T-helper 9 cell (primary cell): ENCODE data around the gene SLC44A5.
"Not testable (repeated sequence)": the region's sequence is repeated elsewhere in the genome, so short reads cannot be mapped to it uniquely, and the experiment has no call there.

ENCODE experiments used
- DNase-seq: peaks from one replicate; pipeline ENCODE4 v3.0.0-alpha.2; 2020

The SLC44A5 gene

DNA sequence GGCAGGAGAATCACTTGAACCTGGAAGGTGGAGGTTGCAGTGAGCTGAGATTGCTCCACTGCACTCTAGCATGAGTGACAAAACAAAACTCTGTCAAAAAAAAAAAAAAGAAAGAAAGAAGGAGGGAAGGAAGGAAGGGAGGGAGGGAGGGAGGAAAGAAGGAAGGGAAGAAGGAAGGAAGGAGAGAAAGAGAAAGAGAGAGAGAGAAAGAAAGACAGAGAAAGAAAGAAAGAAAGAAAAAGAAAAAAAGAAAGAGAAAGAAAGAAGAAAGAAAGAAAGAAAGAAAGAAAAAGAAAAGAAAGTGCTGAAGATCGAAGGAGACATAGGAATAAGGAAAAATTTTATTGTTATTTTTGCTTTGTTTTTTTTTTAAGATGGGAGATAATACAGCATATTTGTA is 166.7 kb downstream of the SLC44A5 start:
- no peak for DNase-seq

DNA sequence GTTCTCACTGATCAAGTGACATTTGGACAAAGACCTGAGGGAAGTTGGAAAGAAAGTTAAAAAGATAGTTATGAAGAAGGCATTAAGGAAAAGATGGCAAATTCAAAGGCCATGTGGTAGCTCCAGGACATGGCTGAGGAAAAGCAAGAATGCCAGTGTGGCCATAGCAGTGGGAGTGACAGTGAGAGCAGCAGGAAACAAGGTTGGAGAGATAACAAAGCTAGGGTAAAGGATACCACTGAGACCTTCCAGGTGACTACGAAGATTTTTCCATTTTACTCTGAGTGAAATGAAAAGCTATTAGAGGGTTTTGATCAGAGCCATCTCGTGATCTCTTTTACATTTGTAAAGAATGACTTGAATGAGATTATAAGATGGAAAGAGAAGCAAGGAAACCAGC is 170.6 kb downstream of the SLC44A5 start:
- DNase-seq = no peak

DNA sequence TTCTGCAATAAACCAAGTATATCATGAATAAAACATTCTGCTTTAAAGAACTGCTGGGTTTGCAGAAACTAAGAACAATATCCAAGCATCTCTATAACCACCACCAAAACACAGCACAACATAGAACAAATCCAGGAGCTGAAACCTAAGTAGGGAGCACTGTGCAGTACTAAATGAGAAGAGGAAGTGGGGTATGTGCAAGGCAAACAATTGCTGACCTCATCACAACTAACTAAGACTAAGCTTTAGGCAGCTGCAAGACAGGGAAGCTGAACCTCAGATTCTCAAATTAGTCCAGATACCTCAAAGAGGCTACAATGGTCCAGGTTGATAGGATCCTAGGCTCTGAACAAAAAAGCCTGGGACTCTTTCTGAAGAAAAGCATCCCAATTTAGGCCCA is 172.6 kb downstream of the SLC44A5 start:
- DNase-seq = no peak

DNA sequence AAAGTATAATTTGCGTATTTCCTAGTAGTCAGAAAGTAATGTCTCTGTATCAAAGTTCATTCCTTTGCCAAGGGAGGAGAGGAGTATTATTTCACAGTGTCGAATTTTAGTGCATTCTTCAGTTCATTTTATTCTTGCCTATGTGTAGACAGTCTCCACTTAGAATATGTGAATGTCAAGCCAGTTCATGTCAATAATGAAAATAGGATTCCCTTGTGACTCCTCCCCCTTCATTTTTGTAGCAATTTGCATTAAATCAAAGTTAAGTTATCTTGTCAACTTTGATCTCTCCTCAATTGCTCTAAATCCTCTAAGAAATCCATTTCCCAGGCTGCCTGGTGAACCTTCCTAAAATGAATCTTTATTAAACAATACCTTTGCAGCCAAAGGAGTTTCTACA is 179.1 kb downstream of the SLC44A5 start:
- no peak for DNase-seq

DNA sequence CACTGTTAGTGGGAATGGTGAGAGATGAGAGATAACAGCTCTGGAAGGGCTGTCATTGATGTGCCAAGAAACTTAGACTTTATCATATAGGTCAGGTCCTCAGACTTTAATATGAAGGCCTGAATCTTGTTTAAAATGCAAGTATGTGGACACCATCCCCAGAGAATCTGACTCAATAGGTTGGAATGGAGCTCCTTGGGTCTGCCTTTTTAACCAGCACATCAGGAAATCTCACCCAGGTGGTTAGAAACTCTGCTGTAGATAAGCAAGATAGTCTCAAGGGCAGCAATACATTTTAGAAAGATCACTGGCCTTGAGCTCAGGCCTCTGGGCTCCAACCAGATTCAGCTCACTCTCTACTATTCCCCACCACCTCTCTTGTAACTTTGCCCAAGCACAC is 180.4 kb downstream of the SLC44A5 start:
- DNase-seq = no peak

DNA sequence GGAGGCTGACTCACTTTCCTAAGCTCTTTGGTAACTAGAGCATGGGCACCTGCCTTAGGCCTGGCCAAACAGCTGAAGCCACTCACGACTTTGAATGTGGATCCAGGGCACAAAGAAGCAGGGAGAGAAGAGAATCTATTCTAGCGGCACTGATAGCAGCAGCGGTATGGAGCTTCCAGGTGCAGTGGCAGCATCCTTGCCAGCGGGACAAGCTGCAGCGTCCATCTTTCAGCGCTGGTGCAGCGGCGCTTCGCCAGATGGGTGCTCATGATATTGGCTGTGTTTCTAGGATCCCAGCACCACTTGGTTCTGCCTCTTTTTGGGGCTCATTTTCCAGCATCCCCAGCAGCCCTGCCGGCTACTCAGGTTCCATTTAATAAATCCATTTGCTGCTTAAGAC is 184.2 kb downstream of the SLC44A5 start:
- no peak for DNase-seq

DNA sequence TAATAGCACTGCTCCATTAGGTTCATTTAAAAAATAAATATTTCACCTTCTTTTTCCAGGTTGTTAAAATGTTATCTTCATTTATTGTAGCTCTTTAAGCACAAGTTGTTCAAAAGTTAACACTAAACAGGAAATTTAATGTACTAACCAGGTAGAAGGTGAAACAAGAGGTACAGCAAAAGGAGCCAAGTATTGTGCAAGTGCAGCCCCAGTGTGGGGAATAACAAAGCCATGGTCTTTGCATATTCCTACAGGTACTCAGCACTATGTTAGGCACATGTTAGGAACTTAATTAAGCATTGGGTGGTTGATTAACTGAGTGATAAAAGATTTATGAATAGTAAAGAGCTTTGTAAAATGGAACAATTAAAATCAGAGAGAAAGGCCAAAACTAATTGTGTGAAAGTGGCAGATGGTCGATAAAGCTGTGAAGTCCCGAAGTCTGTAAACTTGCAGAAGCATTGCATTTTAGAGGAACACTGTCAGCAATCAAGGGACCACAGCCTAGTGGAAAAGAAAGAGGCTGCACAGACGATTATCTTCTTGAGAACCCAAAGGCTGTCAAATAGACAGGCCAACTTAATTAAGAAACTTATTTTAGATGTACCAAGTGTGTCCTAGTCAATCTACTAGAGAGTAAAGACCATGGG is 185.8 kb downstream of the SLC44A5 start:
- DNase-seq = no peak

DNA sequence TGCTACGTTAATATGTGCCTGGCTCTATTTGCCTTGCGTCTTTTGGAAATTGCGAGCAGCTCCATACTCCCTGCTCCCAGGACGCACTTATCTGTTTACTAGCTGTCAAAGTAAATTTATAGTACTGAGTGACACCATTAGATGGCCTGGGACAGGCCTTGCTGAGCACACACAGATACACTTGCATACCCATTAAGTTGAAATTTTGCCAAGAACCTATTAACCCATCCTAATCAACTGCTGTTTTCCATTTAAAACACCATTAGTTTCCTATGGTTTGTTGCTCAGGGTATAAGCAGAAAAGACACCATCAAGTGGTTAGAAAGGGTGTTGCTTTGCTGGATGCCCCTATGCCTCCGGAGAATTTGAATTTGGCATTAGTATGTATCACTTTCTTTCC is 187.3 kb downstream of the SLC44A5 start:
- DNase-seq = no peak

DNA sequence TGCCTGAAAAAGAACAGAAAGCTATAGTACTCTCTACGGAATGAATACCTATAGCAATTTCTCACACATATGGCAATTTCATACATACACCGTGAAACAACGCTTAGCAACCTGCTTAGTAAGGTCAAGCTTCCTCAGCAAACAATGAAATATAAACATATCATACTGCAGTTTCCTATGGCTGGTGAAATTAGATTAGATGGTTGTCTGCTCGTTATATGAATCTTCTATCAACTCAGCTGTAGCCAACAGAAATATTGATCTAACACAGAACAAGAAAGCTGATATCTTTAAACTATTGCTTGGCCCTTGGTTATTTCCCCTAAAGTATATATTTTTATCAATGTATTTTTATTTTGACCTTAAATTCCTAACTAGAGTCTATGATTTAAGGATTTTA is 187.8 kb downstream of the SLC44A5 start:
- no peak for DNase-seq

DNA sequence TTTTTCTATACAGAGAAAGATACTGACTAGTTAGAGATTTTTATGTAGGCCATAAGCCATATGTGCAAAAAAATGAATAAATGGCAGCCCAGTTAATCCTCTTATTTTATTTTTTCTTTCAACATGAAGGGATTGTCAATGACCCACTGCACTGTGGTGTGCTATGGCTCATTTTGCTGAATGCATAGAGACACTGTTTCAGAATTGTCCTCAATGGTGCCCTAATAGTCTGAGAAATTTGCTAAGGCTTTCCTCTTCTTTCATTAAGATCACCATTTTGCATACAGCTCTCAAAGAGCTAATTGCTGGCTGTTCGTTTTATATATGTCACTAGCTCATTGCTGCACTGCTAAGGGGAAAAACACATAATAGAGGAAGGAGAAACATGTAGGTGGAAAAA is 189.5 kb downstream of the SLC44A5 start:
- DNase-seq = no peak

DNA sequence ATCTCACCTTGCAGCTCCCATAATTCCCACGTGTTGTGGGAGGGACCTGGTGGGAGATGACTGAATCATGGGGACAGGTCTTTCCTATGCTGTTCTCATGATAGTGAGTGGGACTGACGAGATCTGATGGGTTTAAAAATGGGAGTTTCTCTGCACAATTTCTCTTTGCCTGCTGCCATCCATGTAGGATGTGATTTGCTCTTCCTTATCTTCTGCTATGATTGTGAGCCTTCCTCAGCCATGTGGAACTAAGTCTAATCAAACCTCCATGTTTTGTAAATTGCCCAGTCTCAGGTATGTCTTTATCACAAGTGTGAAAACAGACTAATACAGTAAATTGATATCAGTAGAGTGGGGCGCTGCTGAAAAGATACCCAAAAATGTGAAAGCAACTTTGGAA is 195.7 kb downstream of the SLC44A5 start:
- no peak for DNase-seq

DNA sequence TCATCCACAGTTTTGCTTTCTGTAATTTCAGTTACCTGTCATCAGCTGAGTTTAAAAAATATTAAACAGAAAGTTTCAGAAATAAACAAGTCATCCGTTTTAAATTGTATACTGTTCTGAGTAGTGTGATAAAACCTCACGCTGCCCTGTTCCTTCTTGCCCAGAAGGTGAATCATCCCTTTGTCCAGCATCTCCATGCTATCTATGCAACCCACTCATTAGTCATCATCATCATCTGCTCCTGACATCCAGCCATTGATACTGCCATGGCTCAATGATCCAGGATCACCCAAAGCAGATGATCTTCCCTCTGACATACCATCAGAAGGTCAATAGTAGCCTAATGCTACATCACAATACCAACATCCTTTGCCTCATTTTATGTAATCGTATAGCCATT is 198.3 kb downstream of the SLC44A5 start:
- no peak for DNase-seq

DNA sequence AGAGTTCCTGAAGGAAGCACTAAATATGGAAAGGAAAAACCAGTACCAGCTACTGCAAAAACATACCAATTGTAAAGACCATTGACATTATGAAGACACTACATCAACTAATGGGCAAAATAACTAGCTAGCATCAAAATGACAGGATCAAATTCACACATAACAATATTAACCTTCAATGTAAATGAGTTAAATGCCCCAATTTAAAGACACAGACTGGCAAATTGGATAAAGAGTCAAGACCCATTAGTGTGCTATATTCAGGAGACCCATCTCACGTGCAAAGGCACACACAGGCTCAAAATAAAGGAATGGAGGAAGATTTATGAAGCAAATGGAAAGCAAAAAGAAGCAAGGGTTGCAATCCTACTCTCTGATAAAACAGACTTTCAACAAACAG is 206.2 kb downstream of the SLC44A5 start:
- not testable (repeated sequence) for DNase-seq

DNA sequence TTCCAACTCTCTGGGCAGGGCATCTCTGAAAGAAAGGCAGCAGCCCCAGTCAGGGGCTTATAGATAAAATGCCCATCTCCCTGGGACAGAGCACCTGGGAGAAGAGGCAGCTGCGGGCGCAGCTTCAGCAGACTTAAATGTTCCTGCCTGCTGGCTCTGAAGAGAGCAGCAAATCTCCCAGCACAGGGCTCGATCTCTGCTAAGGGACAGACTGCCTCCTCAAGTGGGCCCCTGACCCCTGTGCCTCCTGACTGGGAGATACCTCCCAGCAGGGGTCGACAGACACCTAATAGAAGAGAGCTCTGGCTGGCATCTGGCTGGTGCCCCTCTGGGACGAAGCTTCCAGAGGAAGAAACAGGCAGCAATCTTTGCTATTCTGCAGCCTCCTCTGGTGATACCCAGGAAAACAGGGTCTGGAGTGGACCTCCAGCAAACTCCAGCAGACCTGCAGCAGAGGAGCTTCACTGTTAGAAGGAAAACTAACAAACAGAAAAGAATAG is 207.7 kb downstream of the SLC44A5 start:
- not testable (repeated sequence) for DNase-seq

DNA sequence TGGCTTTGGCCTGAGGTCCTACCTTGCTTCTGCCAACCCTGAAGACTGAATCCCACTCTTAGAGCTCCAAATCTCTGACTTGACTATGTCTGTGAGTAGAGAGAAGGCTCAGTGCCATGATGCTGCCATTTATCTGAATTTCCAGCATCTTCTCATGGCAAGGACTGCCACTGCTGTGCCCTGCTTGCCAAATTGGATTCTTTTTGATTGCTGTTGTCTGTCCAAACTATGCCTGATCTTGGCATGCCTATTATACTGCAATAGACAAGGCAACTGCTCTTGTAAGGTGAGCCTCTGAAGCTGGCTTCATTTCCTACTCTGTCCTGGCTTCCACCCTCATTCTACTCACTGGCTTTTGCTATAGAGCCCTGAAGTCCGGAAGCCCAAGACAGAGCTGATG is 210.2 kb downstream of the SLC44A5 start:
- no peak for DNase-seq

DNA sequence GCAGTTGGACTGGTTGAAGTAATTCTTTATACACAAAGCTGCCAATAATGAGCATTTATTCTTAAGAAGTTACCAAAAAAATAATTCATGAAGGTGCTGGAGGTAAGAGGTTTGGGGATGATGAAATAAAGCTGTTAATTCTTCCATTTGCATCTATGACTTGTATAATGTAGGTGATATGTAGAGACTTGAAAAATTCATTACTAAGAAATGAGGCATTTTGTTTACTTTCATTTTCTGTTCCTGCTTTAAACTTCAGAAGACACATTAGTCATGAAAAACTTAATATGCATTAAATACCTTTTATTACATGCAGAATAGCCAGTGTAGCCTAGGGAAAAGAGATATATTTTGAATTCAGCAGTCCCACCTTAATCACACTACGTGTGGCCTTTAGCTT is 214.2 kb downstream of the SLC44A5 start:
- DNase-seq = no peak

DNA sequence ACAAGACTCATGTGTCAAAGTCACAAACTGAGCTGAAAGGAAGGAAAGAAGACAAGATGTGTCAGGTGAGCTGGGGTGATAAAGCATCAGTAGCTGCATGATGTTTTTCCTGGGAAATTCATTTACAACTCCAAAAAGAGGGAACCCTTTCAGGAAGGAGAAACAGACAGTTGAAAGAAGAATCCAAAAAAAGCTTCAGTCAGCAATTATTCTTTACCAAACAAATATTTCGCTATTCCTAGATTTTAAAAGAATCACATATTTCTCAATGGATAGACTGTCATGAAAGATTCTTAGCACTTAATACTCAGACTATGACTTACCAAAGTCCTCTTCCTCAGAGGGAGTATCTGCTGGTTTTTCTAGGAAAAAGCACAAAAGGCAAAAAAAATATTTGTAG is 214.7 kb downstream of the SLC44A5 start:
- DNase-seq = no peak

DNA sequence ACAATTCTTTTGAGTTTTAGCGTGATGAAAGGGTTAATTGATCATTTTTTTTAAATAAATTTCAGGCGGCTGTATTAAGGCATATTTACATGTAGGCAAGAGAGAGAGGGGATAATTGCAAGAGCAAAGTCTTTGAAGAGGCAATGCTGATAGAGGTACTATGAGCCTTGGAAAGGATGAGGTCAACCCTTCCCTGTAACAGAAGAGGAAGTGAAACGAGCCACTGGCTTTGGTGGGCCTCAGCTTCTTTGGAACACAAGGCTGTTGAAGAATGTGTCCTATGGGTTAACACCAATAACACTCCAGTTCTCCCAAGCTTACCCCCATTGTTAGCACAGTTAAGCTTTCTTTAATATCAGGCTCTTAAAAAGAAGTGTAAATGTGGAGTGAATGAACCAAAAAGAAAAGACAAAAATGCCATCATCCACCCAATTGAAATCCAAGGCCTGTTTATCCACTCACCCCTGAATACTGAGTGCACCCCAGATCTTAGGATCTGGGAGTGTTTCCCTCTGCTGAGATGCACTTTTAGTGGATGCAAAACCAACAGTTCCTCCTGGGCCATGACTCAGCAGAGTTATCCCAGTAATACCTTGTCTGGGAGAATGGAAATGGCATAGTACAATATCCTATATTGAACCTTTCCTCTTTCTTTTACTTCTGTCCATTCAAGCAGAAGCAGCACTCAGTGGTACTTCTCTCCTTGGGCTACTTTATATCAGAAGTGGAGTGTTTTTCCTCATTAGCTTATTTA is 216.4 kb downstream of the SLC44A5 start:
- no peak for DNase-seq

DNA sequence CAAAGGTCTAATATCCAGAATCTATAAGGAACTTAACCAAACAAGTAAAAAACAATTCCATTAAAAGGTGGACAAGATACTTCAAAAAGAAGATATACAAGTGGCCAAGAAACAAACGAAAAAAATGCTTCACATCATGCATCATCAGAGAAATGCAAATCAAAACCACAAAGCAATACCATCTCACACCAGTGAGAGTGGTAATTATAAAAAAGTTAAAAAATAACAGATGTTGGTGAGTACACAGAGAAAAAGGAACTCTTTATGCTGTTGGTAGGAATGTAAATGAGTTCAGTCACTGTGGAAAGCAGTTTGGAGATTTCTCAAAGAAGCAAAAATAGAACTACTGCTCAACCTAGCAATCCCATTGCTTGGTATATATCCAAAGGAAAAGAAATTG is 218.6 kb downstream of the SLC44A5 start:
- DNase-seq = no peak

DNA sequence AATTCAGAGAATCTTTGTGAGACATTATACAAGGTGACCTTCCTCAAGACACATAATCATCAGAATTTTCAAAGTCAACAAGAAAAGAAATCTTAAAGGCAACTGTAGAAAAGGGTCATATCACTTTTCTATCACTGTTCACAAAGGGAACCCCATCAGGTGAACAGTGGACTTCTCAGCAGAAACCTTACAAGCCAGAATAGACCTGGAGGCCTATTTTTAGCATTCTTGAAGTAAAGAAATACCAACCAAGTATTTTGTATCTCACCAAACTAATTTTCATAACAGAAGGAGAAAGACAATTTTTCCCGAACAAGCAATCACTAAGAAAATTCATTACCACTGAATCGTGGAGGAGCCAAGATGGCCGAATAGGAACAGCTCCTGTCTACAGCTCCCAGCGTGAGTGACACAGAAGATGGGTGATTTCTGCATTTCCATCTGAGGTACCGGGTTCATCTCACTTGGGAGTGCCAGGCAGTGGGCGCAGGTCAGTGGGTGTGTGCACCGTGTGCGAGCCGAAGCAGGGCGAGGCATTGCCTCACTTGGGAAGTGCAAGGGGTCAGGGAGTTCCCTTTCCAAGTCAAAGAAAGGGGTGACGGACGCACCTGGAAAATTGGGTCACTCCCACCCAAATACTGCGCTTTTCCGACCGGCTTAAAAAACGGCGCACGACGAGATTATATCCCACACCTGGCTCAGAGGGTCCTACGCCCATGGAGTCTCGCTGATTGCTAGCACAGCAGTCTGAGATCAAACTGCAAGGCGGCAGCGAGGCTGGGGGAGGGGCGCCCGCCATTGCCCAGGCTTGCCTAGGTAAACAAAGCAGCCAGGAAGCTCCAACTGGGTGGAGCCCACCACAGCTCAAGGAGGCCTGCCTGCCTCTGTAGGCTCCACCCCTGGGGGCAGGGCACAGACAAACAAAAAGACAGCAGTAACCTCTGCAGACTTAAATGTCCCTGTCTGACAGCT is 235.2 kb downstream of the SLC44A5 start:
- DNase-seq = not testable (repeated sequence)

DNA sequence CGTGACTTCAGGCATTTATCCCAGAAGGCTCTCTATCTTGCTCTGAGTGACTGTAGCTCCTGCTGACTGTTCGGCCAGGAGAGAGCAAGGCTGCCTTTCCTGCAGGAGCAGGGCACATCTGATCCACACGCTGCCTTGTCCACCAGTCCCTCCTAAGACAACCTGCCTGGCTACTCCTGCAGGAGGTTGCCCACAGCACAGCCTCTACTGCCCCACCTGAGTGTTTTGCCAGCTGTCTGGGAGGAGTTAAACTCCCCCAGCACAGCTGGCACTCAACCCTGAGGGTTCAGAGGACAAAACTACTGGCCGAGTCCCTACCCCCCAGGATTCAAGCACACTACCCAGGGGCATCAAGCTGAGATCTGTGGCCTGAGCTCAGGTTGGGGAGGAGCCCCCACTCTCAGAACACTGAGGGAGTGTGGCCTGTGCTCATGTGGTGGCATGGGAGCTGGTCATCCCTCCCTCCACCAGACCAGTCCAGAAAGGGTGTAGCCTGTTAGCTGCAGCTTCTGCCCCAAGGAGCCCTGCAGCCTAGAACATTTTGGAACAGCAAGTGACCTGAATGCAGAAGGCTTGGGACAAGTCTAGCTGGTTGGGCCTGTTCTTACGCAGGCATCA is 237.3 kb downstream of the SLC44A5 start:
- DNase-seq = no peak

DNA sequence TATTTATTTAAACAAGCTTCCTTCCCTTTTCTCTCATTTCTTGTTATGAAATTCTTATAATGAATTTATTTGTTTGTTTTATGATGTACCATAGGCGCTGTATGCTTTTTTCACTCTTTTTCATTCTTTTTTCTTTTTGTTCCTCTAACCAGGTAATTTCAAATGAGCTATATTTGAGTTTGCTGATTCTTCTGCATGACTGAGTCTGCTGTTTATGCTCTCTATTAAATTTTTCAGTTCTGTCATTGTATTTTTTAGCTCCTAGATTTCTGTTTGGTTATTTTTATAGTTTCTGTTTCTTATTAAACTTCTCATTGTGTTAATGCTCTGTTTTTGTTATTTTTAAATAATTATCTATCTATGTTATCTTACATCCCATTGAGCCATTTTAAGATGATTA is 244.3 kb downstream of the SLC44A5 start:
- no peak for DNase-seq

DNA sequence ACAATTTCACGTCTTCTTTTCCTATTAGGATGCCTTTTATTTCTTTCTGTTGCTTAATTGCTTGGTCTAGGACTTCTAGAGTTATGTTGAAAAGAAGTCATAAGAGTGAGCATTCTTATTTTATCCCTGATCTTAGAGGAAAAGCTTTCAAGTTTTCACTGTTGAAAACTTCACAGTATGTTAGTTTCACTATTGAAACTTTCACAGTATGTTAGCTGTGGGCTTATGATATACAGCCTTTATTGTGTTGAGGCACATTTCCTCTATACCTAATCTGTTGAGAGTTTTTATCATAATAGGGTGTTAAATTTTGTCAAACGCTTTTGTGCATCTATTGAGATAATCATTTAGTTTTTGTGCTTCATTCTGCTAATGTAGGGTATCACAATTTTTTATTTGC is 249.7 kb downstream of the SLC44A5 start:
- DNase-seq = no peak
